ENCODE data around the gene HIP1R. TPM values are rescaled to one million over a fixed set of nuclear protein-coding genes. Genes with fewer than 3 reads are reported as not detected.

HIP1R gene
- total and polyA plus RNA-seq, 10 of the 15 experiments (the other 5 are each of a cell fraction or from before 2014, with no cell fraction given): 0.18 to 27.7 (median 11.7) TPM

- in situ Hi-C loops (cut with MboI) (loop anchor here (25.0 kb wide), 1 partner anchor 370 kb away; the partner anchor contains the start of genes MPHOSPH9 and MTRFR), intact Hi-C loops (cut with micrococcal nuclease; ENCODE audit: unreplicated experiment) (no loop called here)
- Histone ChIP-seq H4K20me1 (ENCODE audit: control insufficient read depth, insufficient read depth) (no peaks in the 10 kb centered on the region), H3K9me3 (replicated peaks; ENCODE audit: control insufficient read depth, insufficient read depth, low read length) (no peaks in the 10 kb centered on the region), H3K4me3 (no peak overlapping the region), H3K4me1 (ENCODE audit: control insufficient read depth, insufficient read depth, low read length) (peaks cover 17% of the 10 kb centered on the region), H3K36me3 (ENCODE audit: control insufficient read depth in 2 of 2, insufficient read depth in 2 of 2, low read length in 1 of 2) (peaks cover 15 to 42% of the 10 kb centered on the region in 2 experiments; a peak in 3 of 4 replicates), H3K79me2 (ENCODE audit: control insufficient read depth, insufficient read depth, low read length) (peaks cover 7% of the 10 kb centered on the region), H2AFZ (ENCODE audit: control insufficient read depth, low read depth, low read length) (no peak overlapping the region), H3K4me2 (ENCODE audit: control insufficient read depth, insufficient read depth) (no peak overlapping the region), H3K9ac (ENCODE audit: control insufficient read depth, insufficient read depth, low read length) (no peak overlapping the region), H3K27ac (ENCODE audit: control insufficient read depth, insufficient read depth) (no peak overlapping the region), H3K27me3 (replicated peaks in 1 of 2; ENCODE audit: control insufficient read depth in 2 of 2, insufficient read depth in 2 of 2, low read length in 1 of 2) (no peaks in the 10 kb centered on the region)
- FAIRE-seq (no peak), ATAC-seq (no peak), DNase-seq (ENCODE audit: low read depth, low spot score) (no peak)
- WGBS (ENCODE audit: insufficient coverage, insufficient replicate concordance, low lambda C conversion rate, missing lambda C conversion rate): 91% methylated on average over 27 of the region's 36 CpGs
- BruUV-seq (replicated peaks): no TSS peak
- ChIA-PET SMC1A (ENCODE audit: uncharacterized antibody, unreplicated experiment) (no interaction called here), POLR2A (no interaction called here), CTCF (interaction anchor here (0.9 to 2.2 kb wide), 2 partner anchors 12 to 27 kb away, joined by 3 to 9 read pairs; no protein-coding TSS in a partner anchor), RAD21 (ENCODE audit: unreplicated experiment) (interaction anchor here (1.2 kb wide), 1 partner anchor 27 kb away, joined by 4 read pairs; no protein-coding TSS in a partner anchor)
- TF ChIP-seq RCOR1 (conservative IDR thresholded peaks at IDR 0.05; ENCODE audit: low read depth, low read length) (no peak), RAD21 (IDR thresholded peaks at IDR 0.05; ENCODE audit: insufficient read depth, low read depth, low read length) (no peak), TAF1 (IDR thresholded peaks at IDR 0.05; ENCODE audit: borderline replicate concordance, low read depth, low read length) (no peak), FOXM1 (IDR thresholded peaks at IDR 0.05; ENCODE audit: low read depth, low read length) (no peak), POLR2AphosphoS5 (IDR thresholded peaks at IDR 0.05; ENCODE audit: low read length) (no peak), POU2F2 (IDR thresholded peaks at IDR 0.05; ENCODE audit: borderline replicate concordance, low read depth, low read length) (no peak), ZBTB40 (IDR thresholded peaks at IDR 0.05; ENCODE audit: borderline replicate concordance) (no peak), MYB (IDR thresholded peaks at IDR 0.05; ENCODE audit: borderline replicate concordance, low read depth, low read length) (no peak), BHLHE40 (IDR thresholded peaks at IDR 0.05; ENCODE audit: borderline replicate concordance in 1 of 2, low read depth in 2 of 2, low read length in 1 of 2) (no peak), IKZF1 (conservative IDR thresholded peaks at IDR 0.05) (no peak), NR2C2 (IDR thresholded peaks at IDR 0.05; ENCODE audit: borderline replicate concordance, control insufficient read depth, insufficient read length, low read depth) (no peak), SUZ12 (IDR thresholded peaks at IDR 0.05; ENCODE audit: unreplicated experiment) (no peak), ZZZ3 (IDR thresholded peaks at IDR 0.05; ENCODE audit: control insufficient read depth, insufficient read length, low read depth) (no peak), NR2C1 (IDR thresholded peaks at IDR 0.05) (no peak), BMI1 (IDR thresholded peaks at IDR 0.05; ENCODE audit: borderline replicate concordance) (no peak), ZNF24 (IDR thresholded peaks at IDR 0.05) (no peak), CBX5 (IDR thresholded peaks at IDR 0.05; ENCODE audit: low read depth) (no peak), RELA (IDR thresholded peaks at IDR 0.05; ENCODE audit: borderline replicate concordance, partially characterized antibody) (no peak), NBN (IDR thresholded peaks at IDR 0.05) (no peak)
These were observed 31.8 kb downstream of the HIP1R start for GRCh38 chr12:122866950-122867607.

Data from GM12878 (cell line).